ENCODE data around the gene LIPI.
"Not testable (repeated sequence)": the region's sequence is repeated elsewhere in the genome, so short reads cannot be mapped to it uniquely, and the experiment has no call there.

The LIPI gene

GRCh38 chr21:14097881-14098499, 112.8 kb downstream of the LIPI start:
- DNase-seq (ENCODE audit: low read depth): no peak
- H3K4me3 ChIP-seq (replicated peaks; ENCODE audit: low read depth, low read length): no peak overlapping the region
- no peak for TF ChIP-seq CTCF (IDR thresholded peaks at IDR 0.05; ENCODE audit: low read length, missing control alignments)

GRCh38 chr21:14096577-14096976, 114.2 kb downstream of the LIPI start:
- no peak for DNase-seq (ENCODE audit: low read depth)
- H3K4me3 ChIP-seq (replicated peaks; ENCODE audit: low read depth, low read length): no peak overlapping the region
- TF ChIP-seq CTCF (IDR thresholded peaks at IDR 0.05; ENCODE audit: low read length, missing control alignments): no peak

- no peak for TF ChIP-seq CTCF (IDR thresholded peaks at IDR 0.05; ENCODE audit: low read length, missing control alignments)
- no peak for DNase-seq (ENCODE audit: low read depth)
- H3K4me3 ChIP-seq (replicated peaks; ENCODE audit: low read depth, low read length): no peak overlapping the region
These were observed 114.6 kb downstream of the LIPI start for GRCh38 chr21:14096172-14096571.

GRCh38 chr21:14095056-14095455, 115.7 kb downstream of the LIPI start:
- DNase-seq (ENCODE audit: low read depth): no peak
- TF ChIP-seq CTCF (IDR thresholded peaks at IDR 0.05; ENCODE audit: low read length, missing control alignments): no peak
- no peak overlapping the region for H3K4me3 ChIP-seq (replicated peaks; ENCODE audit: low read depth, low read length)

- H3K4me3 ChIP-seq (replicated peaks; ENCODE audit: low read depth, low read length): no peak overlapping the region
- no peak for DNase-seq (ENCODE audit: low read depth)
- no peak for TF ChIP-seq CTCF (IDR thresholded peaks at IDR 0.05; ENCODE audit: low read length, missing control alignments)
These were observed 117.8 kb downstream of the LIPI start for GRCh38 chr21:14092834-14093560.

GRCh38 chr21:14090184-14090583, 120.6 kb downstream of the LIPI start:
- peak; percentile 8 for DNase-seq (ENCODE audit: low read depth)

GRCh38 chr21:14088391-14088790, 122.4 kb downstream of the LIPI start:
- DNase-seq (ENCODE audit: low read depth): no peak
- TF ChIP-seq CTCF (IDR thresholded peaks at IDR 0.05; ENCODE audit: low read length, missing control alignments): no peak
- no peak overlapping the region for H3K4me3 ChIP-seq (replicated peaks; ENCODE audit: low read depth, low read length)

More at GRCh38 chr21:14090184-14090583, 120.6 kb downstream of the LIPI start:
- not testable (repeated sequence) for H3K4me3 ChIP-seq (replicated peaks; ENCODE audit: low read depth, low read length)
